Retina (tissue), 1 donor: ENCODE data around the gene DPCD.

Experiments
- DNase-seq: peaks from one replicate; pipeline ENCODE4 v3.0.0-alpha.2; 2016

Gene DPCD

DNA sequence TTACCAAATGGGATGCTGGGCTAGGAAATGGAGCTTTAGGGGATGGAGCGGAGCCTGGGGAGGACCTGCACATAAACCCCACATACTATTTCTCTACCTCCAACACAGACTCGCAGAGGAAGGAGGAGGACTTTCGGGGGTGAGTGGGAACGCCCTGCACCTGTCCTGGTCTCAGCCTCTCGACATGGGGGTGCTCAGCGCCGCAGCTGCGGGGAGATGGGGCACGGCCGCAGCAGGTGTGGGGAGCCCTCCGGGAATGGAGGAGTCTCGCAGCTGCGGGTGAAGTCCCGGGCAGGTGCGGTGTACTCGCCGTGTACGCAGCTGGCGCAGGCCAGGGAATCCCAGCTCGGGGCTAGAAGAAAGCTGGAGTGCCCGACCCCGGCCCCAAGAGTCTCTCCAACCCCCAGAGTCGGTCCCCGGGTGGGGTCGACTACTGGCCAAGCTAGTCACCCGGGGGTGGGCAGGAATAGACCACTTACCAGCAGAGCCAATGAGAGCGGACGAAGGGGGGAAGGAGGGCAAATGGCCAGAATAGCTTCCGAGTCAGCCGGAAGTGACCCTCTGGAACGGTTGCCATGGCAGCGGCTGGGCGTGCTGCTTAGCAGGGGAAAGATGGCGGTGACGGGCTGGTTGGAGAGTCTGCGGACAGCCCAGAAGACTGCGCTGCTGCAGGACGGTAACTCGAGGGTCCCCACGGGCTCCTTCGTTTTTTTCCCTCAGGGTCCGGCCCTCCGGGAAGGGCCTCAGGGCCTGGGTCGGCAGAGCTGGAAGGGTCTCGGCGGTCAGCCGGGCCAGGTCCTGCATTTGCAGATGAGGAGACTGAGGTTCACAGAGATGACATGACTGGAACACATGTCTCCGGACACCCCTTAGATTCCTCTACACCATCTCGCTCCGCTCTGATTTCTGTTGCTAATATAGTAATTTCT lies at the start of gene DPCD, which contains the start of gene POLL:
Gene DPCD, plus strand, starts transcription at position 597 of the 929 bp plus-strand sequence. Its CDS starts 16 bp downstream, at position 613.
Gene POLL, minus strand, starts transcription at position 533 of the 929 bp plus-strand sequence. CDS start 897 bp downstream, outside the sequence.
- peak; percentile 99 for DNase-seq

DNA sequence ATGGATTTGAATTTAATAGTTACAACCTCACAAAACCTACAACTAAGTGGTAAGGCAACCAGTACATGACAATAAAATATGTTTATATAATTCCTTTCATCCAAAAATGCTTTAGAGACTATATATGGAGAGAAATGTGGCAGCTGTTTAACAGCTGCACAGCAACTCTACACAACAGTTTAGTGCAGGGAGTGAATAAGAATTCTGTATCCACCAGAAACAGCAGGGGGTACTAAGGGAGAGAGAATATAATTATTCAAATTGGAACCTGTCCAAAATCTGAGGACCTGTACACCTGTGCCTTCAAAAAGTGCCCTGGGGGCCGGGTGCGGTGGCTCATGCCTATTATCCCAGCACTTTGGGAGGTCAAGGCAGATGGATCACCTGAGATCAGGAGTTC lies 49.7 kb upstream of the DPCD start:
- DNase-seq, result no peak

DNA sequence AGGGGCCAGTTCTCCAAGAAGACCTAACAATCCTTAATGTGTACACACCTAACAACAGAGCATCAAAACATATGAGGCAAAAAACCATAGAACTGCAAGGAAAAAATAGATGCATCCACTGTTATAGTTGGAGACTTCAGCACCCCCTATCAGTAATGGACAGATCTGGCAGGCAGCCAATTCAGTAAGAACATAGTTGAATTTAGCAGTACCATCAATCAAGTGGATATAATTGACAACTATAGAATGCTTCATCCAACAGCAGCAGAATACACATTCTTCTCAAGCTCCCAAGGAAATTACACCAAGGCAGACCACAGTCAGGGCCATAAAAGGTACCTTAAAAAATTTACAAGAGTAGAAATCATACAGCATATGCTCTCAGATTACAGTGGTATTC lies 42.2 kb upstream of the DPCD start:
- no peak for DNase-seq

DNA sequence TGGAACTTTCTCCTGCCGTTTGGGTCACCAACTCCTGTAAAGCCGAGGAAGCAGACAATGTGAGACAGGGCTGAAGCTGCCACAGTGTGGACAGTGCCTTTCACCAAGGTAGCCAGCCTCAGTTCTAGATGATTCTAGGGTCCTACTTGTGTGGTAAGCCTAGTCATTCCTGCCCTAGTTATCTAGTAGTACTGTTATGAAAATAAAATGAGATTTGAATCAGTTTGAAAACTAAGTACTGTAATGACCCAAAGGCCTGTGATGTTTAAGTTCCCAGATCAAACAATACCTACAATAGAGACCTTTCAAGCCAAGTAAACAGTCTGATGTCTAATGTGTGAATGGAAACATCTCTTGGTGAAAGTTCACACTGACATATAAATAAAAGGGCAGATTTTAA lies 37.2 kb upstream of the DPCD start:
- DNase-seq, result no peak

DNA sequence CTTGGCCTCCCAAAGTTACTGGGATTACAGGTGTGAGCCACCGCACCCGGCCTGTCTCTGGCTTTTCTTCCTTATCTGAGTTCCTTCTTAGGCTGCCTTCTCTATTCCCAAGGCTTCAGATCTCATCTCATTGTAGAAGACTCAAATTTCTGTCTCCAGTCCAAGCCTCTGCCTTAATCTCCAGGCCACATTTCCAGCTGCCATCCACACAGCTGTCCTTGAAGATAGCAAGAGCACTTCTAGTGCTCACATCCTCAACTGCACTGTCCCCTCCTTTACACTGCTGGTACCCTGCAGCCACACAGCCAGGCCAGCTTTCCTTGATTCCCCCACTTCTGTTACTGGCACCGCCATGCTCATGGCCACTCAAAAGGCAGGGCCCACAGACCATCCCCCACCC lies 35.7 kb upstream of the DPCD start:
- no peak for DNase-seq

DNA sequence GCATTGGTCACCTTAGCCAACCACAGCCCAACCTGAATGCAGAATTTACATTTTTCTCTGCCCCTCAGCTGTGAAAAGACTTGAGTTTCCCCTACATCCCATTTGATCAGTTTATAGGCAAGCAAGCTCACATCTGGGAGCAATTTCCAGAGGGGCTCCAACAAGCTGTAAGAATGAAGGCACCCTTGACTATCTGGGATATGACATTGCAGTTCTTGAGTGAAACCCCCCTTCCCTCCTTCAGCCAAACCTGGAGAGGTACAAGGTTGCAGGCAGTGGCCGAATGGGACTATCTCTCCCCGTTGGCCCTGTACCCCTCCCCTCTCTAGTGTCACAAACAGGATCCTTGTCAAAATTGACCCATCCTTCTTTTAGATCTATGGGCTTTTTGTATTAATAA lies 30.6 kb upstream of the DPCD start:
- no peak for DNase-seq

DNA sequence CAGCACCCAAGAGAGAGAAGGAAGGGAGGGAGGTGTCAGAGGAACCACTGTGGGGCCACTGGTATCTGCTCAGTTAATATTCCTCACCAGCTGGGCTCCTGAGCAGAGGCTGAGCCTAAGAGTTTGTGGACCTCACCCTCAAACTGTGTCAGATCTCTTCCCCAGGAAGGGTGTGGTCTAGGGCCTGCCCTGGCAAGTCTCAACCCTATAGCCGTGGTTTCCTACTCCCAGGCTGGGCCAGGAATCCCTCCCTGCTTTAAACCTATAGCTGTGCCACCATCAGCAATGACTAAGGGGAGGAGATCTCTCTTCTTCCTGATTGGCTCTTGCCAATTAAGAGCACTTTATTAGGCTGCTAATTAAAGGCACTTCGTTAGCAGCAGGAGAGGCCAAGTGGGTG lies 29.9 kb upstream of the DPCD start:
- no peak for DNase-seq

DNA sequence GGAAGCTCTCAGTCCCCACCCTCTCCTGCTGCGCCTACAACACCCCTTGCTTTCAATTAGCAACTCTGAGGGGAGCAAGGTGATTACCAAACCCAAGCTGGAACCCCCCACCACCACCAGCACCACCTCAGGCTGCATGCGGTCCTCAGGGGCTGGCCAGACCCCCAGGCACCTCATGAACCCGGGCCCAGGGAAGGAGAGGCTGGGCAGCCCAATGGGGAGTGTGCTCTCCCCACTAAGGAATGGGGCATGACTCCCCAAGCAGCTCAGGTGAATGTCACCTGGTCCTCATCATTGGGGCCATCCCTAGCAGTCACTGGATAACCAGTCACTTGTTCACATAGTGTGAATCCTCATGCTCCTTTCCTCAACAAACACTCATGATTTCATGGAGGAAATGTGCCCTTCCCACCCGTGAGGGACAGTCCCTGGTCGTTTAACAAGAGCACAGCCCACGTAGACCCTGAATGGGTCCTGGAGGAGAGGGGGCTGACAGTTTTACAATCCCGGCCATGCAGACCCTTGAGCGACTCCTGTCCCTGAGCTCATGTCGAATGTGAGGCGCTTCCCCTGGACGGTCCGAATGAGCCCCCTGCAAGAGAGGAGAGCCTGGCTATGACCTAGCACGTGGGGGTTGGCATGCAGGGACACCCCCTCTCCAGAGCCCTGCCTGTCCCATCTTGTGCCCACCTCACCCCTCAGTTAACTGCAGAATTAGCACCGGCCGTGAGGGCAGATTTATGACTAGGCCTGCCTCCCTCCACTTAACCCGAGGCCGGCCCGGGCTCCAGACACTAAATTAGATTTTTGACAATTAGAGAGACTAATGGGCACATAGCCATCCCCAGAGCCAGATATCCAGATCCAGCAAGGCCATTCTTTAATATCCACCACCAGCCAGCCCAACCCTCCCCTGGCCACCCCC lies 29.2 kb upstream of the DPCD start:
- no peak for DNase-seq

DNA sequence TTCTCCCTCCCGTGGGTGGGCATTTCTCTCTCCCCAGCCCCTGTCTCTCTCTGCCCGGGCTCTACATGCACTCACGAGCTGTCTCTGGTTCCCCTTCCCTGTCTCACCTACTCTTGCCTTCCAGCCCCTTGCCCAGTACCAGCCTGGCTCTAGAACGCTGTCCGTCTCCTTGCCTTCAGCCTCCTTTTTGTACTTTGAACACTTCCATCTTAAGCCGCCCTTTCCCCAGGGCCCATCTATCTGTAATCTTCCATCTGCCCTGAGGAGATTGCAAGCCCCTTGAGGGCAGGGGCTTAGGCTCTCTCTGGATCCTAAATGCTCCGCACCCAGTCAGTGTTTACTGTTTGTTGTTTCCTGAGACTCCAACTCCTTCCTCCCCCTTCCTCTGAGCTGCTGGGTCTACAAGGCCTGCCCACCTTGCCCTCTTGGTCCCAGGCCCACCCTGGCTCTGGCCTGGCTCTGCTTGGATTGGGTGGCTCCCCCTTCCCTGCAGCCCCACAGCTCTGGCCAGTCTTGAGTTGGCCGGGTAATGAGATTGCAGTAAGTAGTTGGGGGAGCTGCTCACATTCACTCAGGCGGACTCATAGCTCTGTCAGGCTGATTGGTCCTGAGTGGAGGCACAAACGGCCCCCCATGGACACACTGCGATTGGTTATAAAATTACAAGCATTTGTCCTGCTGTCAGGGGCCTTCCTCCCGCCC lies 28.4 kb upstream of the DPCD start:
- peak; percentile 50 for DNase-seq

DNA sequence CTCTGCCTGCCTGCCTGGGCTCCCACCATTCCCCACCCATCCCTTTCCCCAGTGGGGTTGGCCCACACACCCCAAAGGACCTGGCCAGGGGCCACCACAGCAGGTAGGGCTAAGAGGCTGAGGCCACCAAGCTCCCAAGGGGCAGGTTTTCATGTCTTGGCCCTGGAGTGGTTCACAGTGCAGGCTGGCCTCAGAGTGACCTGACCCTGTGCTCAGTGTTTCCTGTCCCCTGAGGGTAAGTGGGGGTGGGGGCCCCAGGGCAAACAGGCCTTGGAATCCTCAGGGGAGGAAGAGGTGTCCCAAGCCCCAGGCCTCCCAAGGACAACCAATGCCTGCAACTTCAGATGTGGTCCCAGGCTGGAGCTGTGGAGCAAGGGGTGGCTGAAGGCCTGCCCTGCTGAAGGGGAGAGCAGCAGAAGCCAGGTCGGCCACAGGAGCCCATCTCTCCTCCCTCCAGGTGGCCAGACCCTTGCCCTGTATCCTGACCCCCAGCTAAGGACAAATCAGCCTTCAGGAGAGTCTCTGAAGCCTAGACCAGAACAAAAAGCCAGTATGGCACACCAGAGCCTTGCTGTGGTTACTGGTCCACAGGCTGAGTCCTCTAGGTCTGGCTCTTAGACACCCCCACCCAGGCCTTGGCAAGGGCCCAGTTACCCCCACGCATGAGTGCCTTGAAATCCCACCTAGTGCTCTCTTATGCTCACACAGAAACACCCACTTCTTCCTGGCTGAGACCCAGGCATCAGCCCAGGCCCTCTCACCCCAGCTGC lies 27.6 kb upstream of the DPCD start:
- DNase-seq, result no peak

DNA sequence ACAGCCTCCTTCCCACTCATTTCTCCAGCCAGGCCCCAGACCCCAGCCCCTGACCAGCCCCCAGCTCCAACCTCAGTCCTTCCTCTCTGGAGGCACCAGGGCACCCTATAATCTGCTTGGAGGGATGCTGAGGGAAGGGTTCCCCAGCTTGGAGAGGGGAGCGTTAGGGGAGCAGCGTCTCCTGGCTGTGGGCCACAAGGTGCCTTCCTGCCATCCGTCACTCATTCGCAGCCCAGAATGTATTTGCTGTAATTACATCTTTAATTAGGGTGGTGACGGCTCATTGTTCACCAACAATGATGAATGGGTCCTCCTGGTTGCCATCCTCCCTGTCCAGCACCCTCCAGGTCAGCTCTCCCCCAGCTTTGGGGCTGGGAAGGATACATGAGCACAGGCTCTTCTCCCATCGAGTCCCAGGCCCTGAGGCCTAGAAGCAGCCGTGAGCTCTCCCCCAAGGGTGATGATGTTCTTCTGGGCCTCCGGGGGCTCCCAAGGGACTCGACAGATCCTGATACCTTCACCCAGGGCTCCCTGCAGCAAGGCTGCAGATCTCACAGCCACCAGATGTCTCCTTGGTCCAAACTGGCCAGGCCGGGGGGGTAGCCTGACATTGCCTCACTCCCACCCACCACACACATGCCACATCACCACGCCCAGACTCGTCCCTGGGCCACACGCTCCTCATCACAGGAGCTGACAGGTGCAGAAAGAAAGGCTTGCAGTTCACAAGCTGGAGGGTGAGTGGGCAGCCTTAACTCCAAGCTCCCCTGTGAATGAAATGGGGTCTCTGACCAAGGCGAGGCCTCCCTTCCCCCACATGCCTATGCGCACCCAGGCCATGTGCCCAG lies 26.8 kb upstream of the DPCD start:
- no peak for DNase-seq

DNA sequence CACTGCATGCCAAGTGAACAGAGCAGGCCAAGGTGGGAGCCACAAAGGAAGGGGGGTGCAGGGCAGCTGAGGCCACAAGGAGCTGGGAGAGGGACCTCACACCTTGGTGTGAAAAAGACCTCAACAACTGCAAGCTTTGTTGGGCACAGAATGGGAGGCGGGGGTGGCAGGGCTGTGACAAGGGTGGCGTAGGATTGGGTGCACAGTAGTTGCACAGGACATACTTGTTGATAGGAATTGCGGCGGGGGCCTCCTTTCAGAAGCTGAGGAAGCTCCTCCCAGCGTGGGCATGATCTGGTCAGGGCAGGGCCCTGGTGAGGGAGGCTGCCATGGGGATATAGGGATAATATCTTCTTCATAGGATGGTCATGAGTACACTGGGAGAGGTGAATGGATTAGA lies 25.9 kb upstream of the DPCD start:
- no peak for DNase-seq

DNA sequence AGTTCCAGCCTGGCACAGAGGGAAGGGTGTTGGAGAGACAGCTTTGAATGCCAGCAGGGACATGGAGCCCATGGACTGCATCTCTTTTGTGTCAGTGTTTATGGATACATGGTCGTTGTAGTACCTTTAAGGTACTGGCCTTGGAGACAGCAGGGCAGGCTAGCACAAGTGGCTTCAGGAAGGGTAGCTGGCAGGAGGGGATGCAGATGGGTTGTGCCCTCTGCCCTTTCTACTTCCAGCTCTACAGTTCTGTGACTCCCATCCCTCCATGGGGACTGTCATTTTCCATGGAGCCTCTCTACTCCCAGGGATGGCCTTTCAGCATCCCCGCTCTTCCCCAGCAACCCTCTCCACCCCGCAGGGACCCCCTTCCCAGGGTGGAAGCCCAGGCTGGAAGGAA lies 25.1 kb upstream of the DPCD start:
- DNase-seq, result no peak

DNA sequence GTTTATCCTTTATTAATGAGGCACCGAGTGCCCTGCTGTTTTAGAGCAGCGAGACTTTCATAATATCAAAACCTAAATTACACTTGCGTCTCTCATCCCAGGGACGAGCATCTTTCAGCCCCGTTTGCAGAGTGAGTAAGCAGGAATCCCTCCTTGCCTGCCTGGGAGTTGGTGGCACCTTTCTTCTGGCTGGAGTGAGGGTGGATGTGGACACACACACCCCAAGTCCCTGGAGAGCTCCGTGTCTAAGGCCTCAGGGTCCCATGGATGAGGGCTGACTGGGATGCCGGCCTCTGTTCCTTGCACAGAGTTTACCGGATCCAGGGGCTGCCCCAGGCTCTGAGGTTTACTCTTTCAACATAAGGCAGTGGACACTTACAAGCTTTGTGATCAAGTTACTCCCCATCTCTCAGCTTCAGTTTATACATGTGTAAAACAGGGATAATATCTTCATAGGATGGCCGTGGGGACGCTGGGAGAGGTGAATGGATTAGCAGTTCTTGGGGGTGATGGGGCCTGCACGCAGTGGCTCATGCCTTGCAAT lies 24.6 kb upstream of the DPCD start:
- DNase-seq, result no peak

DNA sequence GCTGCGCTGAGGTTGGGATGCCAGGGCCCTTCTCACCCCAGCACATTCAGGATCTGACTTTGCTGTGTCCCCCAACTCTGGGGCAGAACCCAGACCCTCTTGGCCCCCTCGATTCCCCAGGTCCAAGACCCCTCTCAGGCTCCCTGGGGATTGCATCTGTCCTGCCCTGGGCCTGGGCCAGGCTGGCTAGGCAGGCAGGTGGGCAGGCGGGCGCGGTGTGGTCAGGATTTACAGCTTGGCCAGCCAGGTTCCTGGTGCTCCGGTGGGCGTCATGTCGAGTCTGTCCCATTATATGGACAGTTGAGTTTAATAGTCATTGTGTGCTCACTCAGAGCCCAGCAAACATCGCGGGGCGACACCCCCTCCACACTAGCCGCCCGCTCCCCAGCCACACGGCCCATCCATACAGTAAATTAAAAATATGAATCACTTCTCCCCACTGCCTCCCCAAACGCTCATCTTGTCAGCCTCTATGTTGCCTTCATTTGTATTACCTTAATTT lies 23.6 kb upstream of the DPCD start:
- no peak for DNase-seq

DNA sequence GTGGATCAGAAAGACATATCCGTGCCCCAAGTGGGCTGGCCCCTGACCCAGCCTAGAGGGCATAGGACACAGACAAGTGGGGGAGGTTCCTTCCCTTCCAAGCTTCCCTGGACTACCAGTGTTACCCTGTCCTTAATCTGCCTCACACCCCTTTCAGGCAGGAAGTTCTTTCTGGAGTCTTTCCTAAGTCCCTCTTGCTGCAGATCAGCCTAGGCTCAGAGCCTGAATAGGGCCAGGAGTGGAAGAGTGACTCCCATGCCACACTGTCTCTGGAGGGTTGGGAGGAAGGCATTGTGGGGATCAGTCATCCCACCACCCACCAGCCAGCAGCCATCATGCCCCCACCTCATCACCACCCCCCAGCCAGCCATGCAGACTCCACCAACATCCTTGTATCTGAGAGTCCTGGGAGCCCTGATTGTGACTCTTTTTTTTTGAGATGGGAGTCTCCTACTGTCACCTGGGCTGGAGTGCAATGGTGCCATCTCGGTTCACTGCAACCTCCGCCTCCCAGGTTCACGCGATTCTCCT lies 22.7 kb upstream of the DPCD start:
- DNase-seq, result no peak

DNA sequence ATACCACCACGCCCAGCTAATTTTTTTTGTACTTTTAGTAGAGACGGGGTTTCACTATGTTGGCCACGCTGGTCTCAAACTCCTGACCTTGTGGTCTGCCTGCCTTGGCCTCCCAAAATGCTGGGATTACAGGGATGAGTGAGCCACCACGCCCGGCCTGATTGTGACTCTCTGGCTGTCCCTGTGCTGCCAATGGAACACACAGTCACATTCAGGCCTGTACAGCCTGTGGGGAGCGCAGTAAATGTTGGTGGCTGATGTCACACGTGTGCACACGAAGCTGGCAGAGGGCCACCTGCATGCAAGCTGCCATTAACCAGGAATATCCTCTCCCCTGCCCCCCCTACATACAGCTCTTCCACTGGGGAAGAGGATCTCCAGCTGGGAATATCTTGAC lies 22.2 kb upstream of the DPCD start:
- DNase-seq, result no peak

DNA sequence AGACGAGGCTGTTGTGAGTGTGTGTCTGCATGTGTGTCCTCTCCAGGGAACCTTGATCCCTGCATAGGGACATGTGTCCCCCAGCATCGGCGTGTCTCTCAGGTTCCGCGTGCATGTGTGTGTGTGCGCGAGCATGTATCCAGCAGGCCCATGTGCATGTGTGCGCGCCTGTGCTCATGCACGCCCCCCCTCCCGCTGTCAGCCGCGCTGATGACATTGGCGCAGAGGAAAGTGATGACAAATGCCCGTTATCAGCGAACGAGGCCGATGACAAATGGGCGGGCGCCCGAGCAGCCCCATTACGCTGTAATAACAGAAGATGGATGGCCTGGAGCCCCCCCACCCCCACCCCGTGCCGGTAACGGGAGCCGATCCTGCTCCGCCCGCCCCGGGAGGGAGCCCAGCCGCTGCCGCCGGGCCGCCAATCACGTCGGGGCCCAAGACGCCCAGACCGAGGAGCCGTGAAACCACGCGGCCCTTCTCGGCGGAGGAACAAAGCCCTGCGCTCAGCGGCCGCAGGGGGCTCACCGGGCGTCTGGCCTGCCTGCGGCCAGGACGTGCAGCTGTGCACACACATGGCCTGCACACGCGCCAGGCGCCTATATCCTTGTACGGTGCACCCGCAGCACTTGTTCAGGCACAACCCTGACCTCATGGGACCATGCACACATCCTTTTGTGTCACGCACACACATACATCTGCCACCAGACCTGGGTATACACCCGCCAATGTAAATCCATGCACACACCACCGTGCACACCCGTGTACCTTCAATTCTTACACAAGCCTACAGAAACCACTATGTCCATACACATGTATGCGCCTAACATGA lies 21.6 kb upstream of the DPCD start:
- peak; percentile 78 for DNase-seq
